LNCaP clone FGC (cell line): ENCODE results near the gene EIF2B5.

Source experiments
- DNase-seq: peaks from one replicate; pipeline ENCODE4 v3.0.0-alpha.2; 2011; ENCODE audit warnings: low read depth
- H3K4me3 ChIP-seq: 2 replicates; pipeline ENCODE4 v1.5.1; 2011; ENCODE audit warnings: mild to moderate bottlenecking, low read depth, low read length, control low read depth
- CTCF ChIP-seq: IDR thresholded peaks from 2 replicates; pipeline ENCODE4 v1.5.1; 2012; ENCODE audit warnings: mild to moderate bottlenecking; ENCODE audit not compliant: control insufficient read depth, insufficient read depth; ENCODE audit errors: extremely low read depth

The EIF2B5 gene

GRCh38 chr3:184172681-184173373 lies 37.7 kb downstream of the EIF2B5 start:
- TF ChIP-seq CTCF: no peak
- no peak for DNase-seq
- H3K4me3 ChIP-seq: no peak overlapping the region

- no peak overlapping the region for H3K4me3 ChIP-seq
- no peak for TF ChIP-seq CTCF
- DNase-seq: no peak
Measured at GRCh38 chr3:184173374-184173722, 38.2 kb downstream of the EIF2B5 start.

GRCh38 chr3:184174284-184174645 lies 39.1 kb downstream of the EIF2B5 start:
- DNase-seq: no peak
- no peak overlapping the region; the same call in 1 of the 2 replicates for H3K4me3 ChIP-seq
- TF ChIP-seq CTCF: no peak

- TF ChIP-seq CTCF: no peak
- peak; percentile 98 for DNase-seq
- H3K4me3 ChIP-seq: peak within 1 kb of the TSS; percentile 86
Measured at GRCh38 chr3:184174646-184175492, 39.7 kb downstream of the EIF2B5 start, which contains the start of gene AP2M1. AP2M1 (plus strand) TSS chr3:184174855; CDS start chr3:184176994, 2,139 bp downstream.

- peak overlapping the region; percentile 86 for H3K4me3 ChIP-seq
- DNase-seq: no peak
- no peak for TF ChIP-seq CTCF
Measured at GRCh38 chr3:184175506-184175905, 40.3 kb downstream of the EIF2B5 start.

- DNase-seq: no peak
- TF ChIP-seq CTCF: no peak
- H3K4me3 ChIP-seq: peak overlapping the region; percentile 86
Measured at GRCh38 chr3:184175981-184176376, 40.8 kb downstream of the EIF2B5 start.
